Parathyroid adenoma (tissue), 2 donors: ENCODE data around the gene SEMA4B.
"Not testable (repeated sequence)": the region's sequence is repeated elsewhere in the genome, so short reads cannot be mapped to it uniquely, and the experiment has no call there.

Experiments used
- H2AFZ ChIP-seq: fragments of 300-600 bp; sonication (generic); one replicate; pipeline ENCODE4 v1.7.0; 2017; ENCODE audit warnings: antibody characterized with exemption, mild to moderate bottlenecking
- H3K27ac ChIP-seq: fragments of 300-600 bp; sonication (generic); one replicate; pipeline ENCODE4 v1.7.0; 2017
- H3K27me3 ChIP-seq: fragments of 300-600 bp; sonication (generic); one replicate; pipeline ENCODE4 v1.7.0; 2017; ENCODE audit warnings: low read length; ENCODE audit not compliant: control insufficient read depth, insufficient read depth
- H3K36me3 ChIP-seq: fragments of 300-600 bp; sonication (generic); one replicate; pipeline ENCODE4 v1.7.0; 2017; ENCODE audit warnings: low read length; ENCODE audit not compliant: control insufficient read depth, insufficient read depth
- H3K4me1 ChIP-seq: fragments of 300-600 bp; sonication (generic); one replicate; pipeline ENCODE4 v1.7.0; 2017; ENCODE audit warnings: control low read depth
- H3K4me2 ChIP-seq: fragments of 300-600 bp; sonication (generic); one replicate; pipeline ENCODE4 v1.7.0; 2017; ENCODE audit warnings: low read length
- H3K4me3 ChIP-seq: fragments of 300-600 bp; sonication (generic); one replicate; pipeline ENCODE4 v1.7.0; 2017; ENCODE audit warnings: low read depth, low read length
- H3K79me2 ChIP-seq: fragments of 300-600 bp; sonication (generic); one replicate; pipeline ENCODE4 v1.7.0; 2017; ENCODE audit warnings: control low read depth
- H3K9ac ChIP-seq: fragments of 300-600 bp; sonication (generic); one replicate; pipeline ENCODE4 v1.7.0; 2017; ENCODE audit warnings: mild to moderate bottlenecking
- H3K9me3 ChIP-seq: fragments of 300-600 bp; sonication (generic); one replicate; pipeline ENCODE4 v1.7.0; 2017; ENCODE audit warnings: low read length; ENCODE audit not compliant: control insufficient read depth
- TF ChIP-seq, protein P1 (sequence below): fragments of 300-600 bp; sonication (generic); IDR thresholded peaks from one replicate; pipeline ENCODE4 v1.7.0; 2017; ENCODE audit warnings: antibody characterized with exemption, mild to moderate bottlenecking
- donor health status: primary hyperparathyroidism.

Gene SEMA4B

DNA sequence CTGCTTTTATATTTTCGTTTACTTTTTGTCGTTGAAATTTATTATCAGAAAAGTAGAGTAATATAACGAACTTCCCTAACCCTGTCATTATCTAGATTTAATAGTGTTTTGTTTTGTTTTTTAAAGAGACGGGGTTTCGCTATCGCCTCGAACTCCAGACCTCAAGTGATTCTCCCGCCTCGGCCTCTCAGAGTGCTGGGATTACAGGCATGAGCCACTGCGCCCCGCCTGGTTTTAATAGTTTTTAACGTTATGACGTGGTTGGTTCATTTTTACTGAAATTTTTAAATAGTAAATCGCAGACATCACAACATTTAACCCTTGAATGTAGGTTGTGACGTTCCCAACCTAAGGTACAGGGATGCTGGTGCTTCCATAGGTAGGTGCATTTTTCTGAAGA is 65.4 kb downstream of the SEMA4B start:
- no peaks in the 10 kb centered on the region for H3K36me3 ChIP-seq
- H2AFZ ChIP-seq = peak overlapping the region; percentile 96
- no peaks in the 10 kb centered on the region for H3K27me3 ChIP-seq
- H3K4me1 ChIP-seq = peaks cover 9% of the 10 kb centered on the region
- TF ChIP-seq, protein P1, sequence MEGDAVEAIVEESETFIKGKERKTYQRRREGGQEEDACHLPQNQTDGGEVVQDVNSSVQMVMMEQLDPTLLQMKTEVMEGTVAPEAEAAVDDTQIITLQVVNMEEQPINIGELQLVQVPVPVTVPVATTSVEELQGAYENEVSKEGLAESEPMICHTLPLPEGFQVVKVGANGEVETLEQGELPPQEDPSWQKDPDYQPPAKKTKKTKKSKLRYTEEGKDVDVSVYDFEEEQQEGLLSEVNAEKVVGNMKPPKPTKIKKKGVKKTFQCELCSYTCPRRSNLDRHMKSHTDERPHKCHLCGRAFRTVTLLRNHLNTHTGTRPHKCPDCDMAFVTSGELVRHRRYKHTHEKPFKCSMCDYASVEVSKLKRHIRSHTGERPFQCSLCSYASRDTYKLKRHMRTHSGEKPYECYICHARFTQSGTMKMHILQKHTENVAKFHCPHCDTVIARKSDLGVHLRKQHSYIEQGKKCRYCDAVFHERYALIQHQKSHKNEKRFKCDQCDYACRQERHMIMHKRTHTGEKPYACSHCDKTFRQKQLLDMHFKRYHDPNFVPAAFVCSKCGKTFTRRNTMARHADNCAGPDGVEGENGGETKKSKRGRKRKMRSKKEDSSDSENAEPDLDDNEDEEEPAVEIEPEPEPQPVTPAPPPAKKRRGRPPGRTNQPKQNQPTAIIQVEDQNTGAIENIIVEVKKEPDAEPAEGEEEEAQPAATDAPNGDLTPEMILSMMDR = no peak
- H3K4me2 ChIP-seq = peak overlapping the region; percentile 96
- no peak overlapping the region for H3K9ac ChIP-seq
- peak overlapping the region; percentile 76 for H3K4me3 ChIP-seq
- H3K27ac ChIP-seq = peak overlapping the region; percentile 96
- no peaks in the 10 kb centered on the region for H3K9me3 ChIP-seq
- peaks cover 21% of the 10 kb centered on the region for H3K79me2 ChIP-seq

DNA sequence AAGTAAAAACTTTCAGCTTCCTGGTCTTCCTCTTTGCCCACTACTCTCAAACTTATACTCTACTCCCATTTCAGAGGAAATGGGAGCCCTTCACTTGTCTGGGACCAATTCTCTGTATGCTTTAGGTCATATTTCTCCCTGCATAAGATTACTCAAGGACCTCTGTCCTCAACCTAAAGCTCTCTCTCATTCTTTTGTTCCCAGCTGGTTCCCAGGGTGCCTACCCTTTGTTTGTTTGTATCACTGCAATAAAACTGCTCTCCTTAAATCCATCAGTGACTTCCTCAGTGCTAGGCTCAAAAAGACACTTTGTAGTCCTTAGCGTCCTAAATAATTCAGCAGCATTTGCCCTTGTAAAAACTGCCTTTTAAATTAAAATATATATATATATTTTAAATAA is 67.3 kb downstream of the SEMA4B start:
- Histone ChIP-seq H3K27ac (no peak overlapping the region), H3K4me2 (no peak overlapping the region), H2AFZ (no peak overlapping the region), H3K9ac (no peak overlapping the region), H3K79me2 (peaks cover 21% of the 10 kb centered on the region), H3K4me1 (peaks cover 9% of the 10 kb centered on the region), H3K36me3 (no peaks in the 10 kb centered on the region), H3K4me3 (no peak overlapping the region), H3K9me3 (no peaks in the 10 kb centered on the region), H3K27me3 (no peaks in the 10 kb centered on the region)
- TF ChIP-seq, protein P1 = no peak

DNA sequence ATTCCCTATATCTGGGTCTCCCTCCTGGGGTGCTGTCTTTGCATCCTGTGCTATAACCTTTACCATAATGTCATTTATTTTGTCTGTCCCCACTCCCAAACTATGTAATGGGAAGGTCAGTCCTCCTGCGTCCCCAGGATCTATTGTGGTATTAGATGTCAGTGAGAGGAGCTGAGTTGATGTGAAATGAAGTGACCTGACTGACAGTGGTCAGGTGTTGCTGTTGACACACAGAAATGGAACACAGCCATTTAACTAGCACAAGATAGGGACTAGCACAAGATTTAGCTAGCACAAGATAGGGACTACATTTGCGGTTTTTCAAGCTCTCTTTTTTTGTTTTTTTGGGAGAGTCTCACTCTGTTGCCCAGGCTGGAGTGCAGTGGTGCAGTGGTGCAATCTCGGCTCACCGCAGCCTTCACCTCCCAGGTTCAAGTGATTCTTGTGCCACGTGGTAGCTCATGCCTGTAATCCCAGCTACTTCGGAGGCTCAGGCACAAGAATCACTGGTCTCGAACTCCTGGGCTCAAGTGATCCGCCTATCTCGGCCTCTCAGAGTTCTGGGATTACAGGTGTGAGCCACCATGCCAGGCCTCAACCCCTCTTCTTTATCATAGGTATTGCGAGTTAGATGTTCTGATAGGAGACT is 69.5 kb downstream of the SEMA4B start:
- no peaks in the 10 kb centered on the region for H3K36me3 ChIP-seq
- TF ChIP-seq, protein P1 = no peak
- H3K79me2 ChIP-seq = peaks cover 20% of the 10 kb centered on the region
- peaks cover 6% of the 10 kb centered on the region for H3K4me1 ChIP-seq
- H3K9ac ChIP-seq = no peak overlapping the region
- no peak overlapping the region for H3K4me3 ChIP-seq
- H3K27me3 ChIP-seq = no peaks in the 10 kb centered on the region
- no peak overlapping the region for H3K4me2 ChIP-seq
- no peaks in the 10 kb centered on the region for H3K9me3 ChIP-seq
- H3K27ac ChIP-seq = no peak overlapping the region
- no peak overlapping the region for H2AFZ ChIP-seq

DNA sequence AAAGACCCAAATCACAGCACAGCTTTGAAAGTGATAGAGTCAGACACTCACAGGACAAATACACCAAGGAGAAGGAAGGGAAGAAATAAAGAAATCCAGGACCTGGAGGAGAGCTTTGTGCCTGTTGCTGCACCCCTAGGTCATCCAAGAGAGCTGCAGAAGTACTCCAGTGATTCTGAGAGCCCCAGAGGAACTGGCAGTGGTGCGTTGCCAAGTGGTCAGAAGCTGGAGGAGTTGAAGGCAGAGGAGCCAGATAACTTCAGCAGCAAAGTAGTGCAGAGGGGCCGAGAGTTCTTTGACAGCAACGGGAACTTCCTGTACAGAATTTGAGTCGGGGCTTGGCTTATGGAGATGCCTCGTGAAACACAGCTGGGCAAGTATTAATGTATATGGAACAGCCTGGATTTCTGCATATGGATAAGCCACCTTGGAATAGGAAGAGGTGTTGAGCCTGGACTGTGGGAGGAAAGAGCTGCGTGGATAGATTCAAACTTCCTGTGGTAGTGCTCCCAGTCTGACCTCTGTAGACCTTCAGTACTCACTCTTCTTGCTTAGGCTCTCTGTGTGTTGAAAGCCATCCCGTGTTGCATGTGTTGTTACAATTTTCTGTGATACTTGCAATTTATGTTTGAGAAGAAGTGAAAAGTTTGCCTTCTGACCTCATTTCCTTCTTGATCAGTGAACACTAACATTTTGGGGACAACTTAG is 70.5 kb downstream of the SEMA4B start:
- H3K79me2 ChIP-seq = peaks cover 12% of the 10 kb centered on the region
- H3K9ac ChIP-seq = no peak overlapping the region
- H2AFZ ChIP-seq = no peak overlapping the region
- H3K36me3 ChIP-seq = no peaks in the 10 kb centered on the region
- no peaks in the 10 kb centered on the region for H3K27me3 ChIP-seq
- no peak overlapping the region for H3K4me2 ChIP-seq
- peaks cover 4% of the 10 kb centered on the region for H3K4me1 ChIP-seq
- no peak overlapping the region for H3K27ac ChIP-seq
- TF ChIP-seq, protein P1 = no peak
- H3K9me3 ChIP-seq = no peaks in the 10 kb centered on the region
- no peak overlapping the region for H3K4me3 ChIP-seq

DNA sequence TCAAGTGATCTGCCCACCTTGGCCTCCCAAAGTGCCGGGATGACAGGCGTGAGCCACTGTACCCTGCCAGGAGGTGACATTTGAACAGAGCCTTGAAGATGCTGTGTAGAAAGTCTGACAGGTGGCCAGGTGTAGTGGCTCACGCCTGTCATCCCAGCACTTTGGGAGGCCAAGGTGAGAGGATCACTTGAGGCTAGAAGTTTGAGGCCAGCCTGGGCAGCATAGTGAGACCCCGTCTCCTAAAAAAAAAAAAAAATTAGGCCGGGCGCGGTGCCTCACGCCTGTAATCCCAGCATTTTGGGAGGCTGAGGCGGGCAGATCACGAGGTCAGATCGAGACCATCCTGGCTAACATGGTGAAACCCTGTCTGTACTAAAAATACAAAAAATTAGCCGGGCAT is 77.3 kb downstream of the SEMA4B start:
- not testable (repeated sequence) for H3K9ac ChIP-seq, H2AFZ ChIP-seq, H3K4me2 ChIP-seq, H3K27me3 ChIP-seq, H3K36me3 ChIP-seq, H3K4me3 ChIP-seq, H3K27ac ChIP-seq, H3K9me3 ChIP-seq, H3K4me1 ChIP-seq, H3K79me2 ChIP-seq
